GM12878 (cell line): Measurements from ENCODE around the gene CYP4Z1. TPM values are rescaled to one million over a fixed set of nuclear protein-coding genes. Genes with fewer than 3 reads are reported as not detected.

Source experiments
- BCLAF1 ChIP-seq: fragments of 450-650 bp; IDR thresholded peaks from 2 replicates; pipeline ENCODE4 v1.6.1; 2017; ENCODE audit warnings: antibody characterized with exemption, mild to moderate bottlenecking, moderate library complexity
- CBX3 ChIP-seq: fragments of 200-600 bp; sonication (generic); IDR thresholded peaks from 2 replicates; pipeline ENCODE4 v1.6.1; 2016; ENCODE audit warnings: low read depth, borderline replicate concordance
- CTCF ChIP-seq, 3 experiments: IDR thresholded peaks in 2 of 3; conservative IDR thresholded peaks in 1 of 3; 2 replicates each; pipeline ENCODE4 v1.5.1; 2011; ENCODE audit warnings: low read depth in 3 of 3, low read length in 3 of 3, mild to moderate bottlenecking in 3 of 3, control low read depth in 2 of 3, moderate library complexity in 2 of 3, inconsistent platforms in 1 of 3, mixed read lengths in 1 of 3; ENCODE audit not compliant: control insufficient read depth in 2 of 3, insufficient read depth in 1 of 3; ENCODE audit errors: extremely low read depth in 1 of 3
- DPF2 ChIP-seq: fragments of 450-650 bp; IDR thresholded peaks from 2 replicates; pipeline ENCODE4 v1.6.1; 2017; ENCODE audit warnings: mild to moderate bottlenecking
- IRF3 ChIP-seq: fragments of 450-650 bp; IDR thresholded peaks from 2 replicates; pipeline ENCODE4 v1.6.1; 2014; ENCODE audit warnings: mild to moderate bottlenecking
- MXI1 ChIP-seq: fragments of 150-350 bp; IDR thresholded peaks from 2 replicates; pipeline ENCODE4 v1.6.1; 2011; ENCODE audit warnings: low read depth, mild to moderate bottlenecking, inconsistent platforms, low read length, improper control_type of control experiment
- PAX5 ChIP-seq: IDR thresholded peaks from 2 replicates; pipeline ENCODE4 v1.6.1; 2011; ENCODE audit warnings: low read depth, low read length, borderline replicate concordance
- RUNX3 ChIP-seq: IDR thresholded peaks from 2 replicates; pipeline ENCODE4 v1.6.1; 2012; ENCODE audit warnings: low read length, inconsistent platforms
- polyA plus RNA-seq, 11 experiments: library from polyadenylated mRNA; depleted of rRNA in 4 of 11; unstranded in 6 of 11; stranded (reverse) in 5 of 11; fragments of >200 nt; fragmentation: Nextera tagmentation in 4 of 11; fragmentation: Illumina TruSeq in 1 of 11; extraction: Ambion mirVana in 4 of 11; extraction: Trizol in 1 of 11; gene quantifications; 1 replicate in 1 of 11; 2 replicates in 10 of 11; pipeline versions ENCODE4 v1.2.1 to v1.2.3, GENCODE V29; 2011 to 2016; ENCODE audit warnings: inconsistent platforms in 2 of 11, missing spikeins in 2 of 11, low read depth in 1 of 11
- total RNA-seq, 4 experiments: library from RNA; depleted of rRNA in 3 of 4; stranded (reverse); fragments of >200 nt in 3 of 4; fragmentation: Illumina TruSeq in 1 of 4; extraction: Trizol in 1 of 4; gene quantifications; 2 replicates each; pipeline versions ENCODE4 v1.2.1 to v1.2.3, GENCODE V29; 2013 to 2021

CYP4Z1 gene
- total and polyA plus RNA-seq, 10 of the 15 experiments (the other 5 are each of a cell fraction or from before 2014, with no cell fraction given), result not detected

- TF ChIP-seq BCLAF1 (no peak), PAX5 (no peak), IRF3 (no peak), CBX3 (no peak), RUNX3 (no peak), CTCF (IDR thresholded peaks at IDR 0.05 in 2 of 3, conservative IDR thresholded peaks at IDR 0.05 in 1 of 3; ENCODE audit: control insufficient read depth in 2 of 3, extremely low read depth in 1 of 3, insufficient read depth in 1 of 3, low read depth in 3 of 3, low read length in 3 of 3) (no peak), DPF2 (no peak), MXI1 (no peak)
These were observed 36.0 kb upstream of the CYP4Z1 start (continued) for GRCh38 chr1:47031059-47031458.
